Fibroblast of upper back skin (primary cell): Measurements from ENCODE around the gene FOXR1.

ENCODE experiments used
- DNase-seq: peaks from one replicate; pipeline ENCODE4 v3.0.0-alpha.2; 2013

Gene FOXR1

DNA sequence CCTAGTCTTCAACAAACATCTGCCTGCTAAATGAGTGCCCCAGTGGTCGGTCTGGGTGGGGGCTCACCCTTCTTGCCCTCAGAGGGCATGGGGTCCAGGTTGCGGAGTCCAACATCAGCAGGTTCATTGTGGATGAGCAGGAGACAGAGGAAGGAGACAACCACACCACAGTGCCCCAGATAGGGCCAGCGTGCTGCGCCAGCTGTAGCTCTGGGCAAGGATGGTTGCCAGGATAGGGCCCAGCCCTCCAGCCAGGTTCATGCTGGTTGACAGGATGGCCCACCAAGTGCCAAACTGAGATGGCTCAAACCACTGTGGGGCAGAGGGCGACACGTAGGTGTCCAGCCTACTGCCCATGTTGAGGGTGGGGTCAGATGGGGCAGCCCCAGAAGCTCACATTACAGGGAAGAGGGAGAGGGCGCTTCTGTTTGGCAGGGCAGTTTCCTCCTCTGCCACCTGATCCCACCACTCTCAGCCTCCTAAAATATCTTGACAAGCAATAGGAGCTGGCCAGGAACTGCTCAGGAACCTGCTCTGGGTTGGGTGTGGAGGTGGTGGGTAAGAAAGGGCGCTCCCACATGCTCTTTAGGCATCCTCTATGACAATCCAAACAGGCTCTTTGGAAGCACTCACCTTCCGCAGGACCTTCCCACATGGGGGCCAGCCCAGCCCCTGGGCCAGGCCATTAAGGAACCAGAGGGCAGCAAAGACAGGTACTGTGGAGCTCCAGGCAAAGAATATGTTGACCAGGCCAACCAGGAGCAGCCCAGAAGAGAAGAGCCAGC, 56.2 kb downstream of the FOXR1 start:
- DNase-seq, result no peak

DNA sequence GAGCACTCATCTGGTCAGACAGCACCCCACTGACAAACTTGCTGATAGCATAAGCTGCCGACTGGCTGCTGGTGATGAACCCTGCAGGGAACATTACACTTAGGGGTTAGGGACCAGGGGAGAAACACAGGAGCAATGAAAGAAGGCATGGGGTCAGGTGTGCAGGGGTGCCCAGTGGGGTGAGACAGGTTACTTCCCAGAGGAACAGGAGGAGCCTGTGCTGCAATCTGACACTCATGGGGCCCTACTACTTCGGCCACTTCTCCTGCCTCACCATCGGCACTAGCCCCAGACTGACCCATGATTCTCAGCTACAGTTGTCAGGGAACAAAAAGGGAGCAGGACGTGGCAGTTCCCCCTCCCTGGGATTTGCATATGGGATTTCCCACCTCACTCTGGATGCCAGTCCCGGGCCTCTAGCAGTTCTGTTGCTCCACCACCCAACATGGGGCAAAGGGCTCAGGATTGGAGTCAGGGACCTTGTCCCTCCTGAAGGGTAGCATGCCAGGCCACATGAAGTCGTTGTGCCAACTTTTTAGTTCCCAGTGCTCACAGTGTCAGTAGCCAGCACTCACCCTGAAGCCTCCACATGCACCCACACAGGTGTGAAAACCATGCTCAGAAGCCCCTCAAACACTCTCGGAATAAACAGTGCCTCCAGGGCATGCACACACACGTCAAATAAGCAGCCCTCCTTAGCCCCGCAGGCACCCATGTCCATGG, 56.9 kb downstream of the FOXR1 start:
- no peak for DNase-seq

DNA sequence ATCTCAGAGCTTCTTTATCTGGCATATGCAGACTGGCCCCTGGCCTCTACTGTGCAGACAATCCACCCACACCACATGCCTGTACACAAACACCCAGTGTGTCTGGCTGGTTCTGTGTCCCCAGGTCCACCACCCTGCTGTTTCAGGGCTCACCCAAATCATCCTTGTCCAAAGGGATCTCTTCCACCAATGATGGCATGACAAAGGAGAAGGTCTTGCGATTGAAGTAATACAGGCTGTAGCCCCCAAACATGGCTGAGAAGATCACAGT, 57.4 kb downstream of the FOXR1 start:
- no peak for DNase-seq

DNA sequence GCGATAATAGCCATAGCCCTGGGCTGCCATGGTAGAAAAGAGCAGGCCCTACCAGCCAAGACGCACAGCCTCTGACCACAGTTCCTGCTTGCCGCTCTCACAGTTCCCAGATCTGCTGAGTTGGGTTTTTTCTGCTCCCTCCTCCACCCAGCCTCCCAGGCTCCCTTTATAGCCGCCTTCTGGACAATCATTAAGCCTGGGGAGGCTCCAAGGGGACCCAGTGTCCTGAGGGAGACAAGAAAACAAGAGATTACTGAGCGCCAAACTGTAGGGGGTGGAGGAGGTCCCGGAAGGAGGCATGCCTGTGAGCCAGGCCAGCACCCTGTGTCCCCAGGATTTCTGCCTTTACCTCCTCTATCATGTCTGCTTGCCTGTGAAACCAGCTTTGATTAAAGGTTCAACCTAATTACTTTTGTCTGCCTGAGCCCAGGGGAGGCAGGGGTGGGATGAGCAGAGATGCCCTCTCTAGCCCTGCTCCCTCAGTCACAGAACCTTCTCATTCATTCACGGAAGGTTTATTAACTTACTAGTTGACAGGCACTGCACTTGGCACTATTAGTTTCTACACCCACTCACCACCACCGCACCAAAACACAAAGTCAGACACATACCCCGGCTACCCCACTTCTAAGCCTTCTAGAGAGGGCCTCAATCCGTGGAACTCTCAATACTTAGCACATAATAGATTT, 57.9 kb downstream of the FOXR1 start:
- DNase-seq, result no peak

DNA sequence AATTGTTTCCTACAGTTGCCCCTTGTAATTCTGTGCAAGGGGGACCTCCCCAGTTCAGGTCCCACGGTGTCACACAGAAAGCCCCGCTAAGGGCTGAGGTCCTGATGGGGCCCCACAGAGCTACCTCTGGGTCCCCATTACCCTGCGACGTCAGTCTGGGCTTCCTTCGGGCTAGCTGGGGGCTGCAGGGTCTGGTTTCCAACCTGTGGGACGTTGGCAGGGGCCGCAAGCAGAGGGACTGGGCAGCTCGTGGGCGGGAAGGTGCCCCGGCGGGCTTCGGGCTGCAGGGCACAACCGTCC, 58.4 kb downstream of the FOXR1 start:
- no peak for DNase-seq

DNA sequence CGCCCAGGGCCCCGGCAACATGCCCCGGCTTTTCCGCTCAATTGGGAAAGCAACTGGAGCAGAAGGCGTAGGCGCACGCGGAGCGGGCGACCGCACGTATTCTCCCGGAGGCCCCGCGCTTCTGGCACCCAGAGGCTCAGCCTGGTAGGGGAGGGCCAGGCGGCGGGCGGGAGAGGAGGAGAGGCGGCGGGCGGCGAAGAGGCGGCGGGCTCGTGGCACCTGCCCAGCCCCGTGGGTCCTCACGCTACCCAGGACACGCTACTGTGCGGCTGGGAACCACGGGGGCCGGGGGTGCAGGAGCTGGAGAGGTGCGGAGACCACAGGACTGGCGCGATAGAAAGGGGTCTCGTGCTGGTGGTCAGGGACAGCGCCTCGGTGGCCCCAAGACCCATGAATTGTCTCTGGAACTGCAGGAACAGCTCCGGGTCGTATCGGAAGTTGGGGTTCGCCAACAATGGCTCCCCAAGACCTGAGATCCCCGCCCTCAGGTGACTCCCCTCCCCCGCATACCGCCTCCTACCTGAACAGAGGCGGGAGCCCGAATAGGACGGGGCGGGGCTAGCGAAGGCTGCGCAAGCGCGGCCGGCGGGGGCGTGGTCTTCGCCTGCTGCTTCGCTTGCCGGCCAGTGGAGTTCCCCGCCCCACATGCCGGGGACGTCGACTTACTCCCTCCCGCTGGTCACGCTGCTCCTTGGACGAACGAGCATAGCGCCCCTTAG, 58.9 kb downstream of the FOXR1 start, which contains the start of gene SLC37A4:
SLC37A4 (minus strand) TSS at position 549 of the 719 bp plus-strand sequence.
- DNase-seq, result peak; percentile 97
